H1 (cell line): ENCODE results near the gene PDE4B. TPM values are rescaled to one million over a fixed set of nuclear protein-coding genes. Genes with fewer than 3 reads are reported as not detected.

Source experiments
- CTCF ChIA-PET: fragments of 300-600 bp; sonication (Branson Sonifier 250); formaldehyde crosslinking; loops from one replicate; lab custom pipeline; 2021; ENCODE audit not compliant: partially characterized antibody; lab: Charles Lee
- POLR2A ChIA-PET: fragments of 300-600 bp; sonication (Branson Sonifier 250); formaldehyde crosslinking; loops from one replicate; lab custom pipeline; 2021; ENCODE audit warnings: inconsistent platforms; ENCODE audit not compliant: partially characterized antibody; lab: Charles Lee
- DNase-seq, 2 experiments: peaks; one replicate each; pipeline versions ENCODE4 v3.0.0 to v3.0.0-alpha.2; 2010 to 2022; ENCODE audit warnings: low spot score in 2 of 2, low read depth in 1 of 2, mixed read lengths in 1 of 2
- FAIRE-seq: peaks from 2 replicates; lab custom pipeline; 2011; peaks lifted over from hg19 to GRCh38; lab: Jason Lieb, UNC
- H2AFZ ChIP-seq: 2 replicates; pipeline ENCODE4 v1.8.1; 2012; ENCODE audit warnings: low read length, inconsistent platforms
- H2AK5ac ChIP-seq: 2 replicates; pipeline ENCODE4 v1.6.1; 2013; ENCODE audit warnings: low read depth, low read length
- H2BK120ac ChIP-seq: replicated peaks from 2 replicates; pipeline ENCODE3; 2013; ENCODE audit warnings: low read depth, low read length, inconsistent platforms
- H2BK12ac ChIP-seq: 2 replicates; pipeline ENCODE4 v1.6.1; 2013; ENCODE audit warnings: low read depth, low read length
- H2BK15ac ChIP-seq: 2 replicates; pipeline ENCODE4 v1.6.1; 2013; ENCODE audit warnings: low read length
- H2BK20ac ChIP-seq: 2 replicates; pipeline ENCODE4 v1.6.1; 2013; ENCODE audit warnings: low read length
- H2BK5ac ChIP-seq: 2 replicates; pipeline ENCODE4 v1.6.1; 2013; ENCODE audit warnings: low read depth, low read length
- H3K14ac ChIP-seq: 2 replicates; pipeline ENCODE4 v1.6.1; 2013; ENCODE audit warnings: inconsistent platforms; ENCODE audit not compliant: insufficient read length
- H3K18ac ChIP-seq: 2 replicates; pipeline ENCODE4 v1.6.1; 2013; ENCODE audit warnings: low read length; ENCODE audit errors: extremely low read depth
- H3K23ac ChIP-seq: 2 replicates; pipeline ENCODE4 v1.6.1; 2013; ENCODE audit warnings: inconsistent platforms; ENCODE audit not compliant: insufficient read length
- H3K23me2 ChIP-seq: 2 replicates; pipeline ENCODE4 v1.6.1; 2013; ENCODE audit warnings: low read depth, low read length
- H3K27ac ChIP-seq: 2 replicates; pipeline ENCODE4 v1.6.1; 2011; ENCODE audit warnings: low read depth, low read length, inconsistent platforms
- H3K27me3 ChIP-seq, 4 experiments: replicated peaks in 1 of 4; 1 replicate in 1 of 4; 2 replicates in 3 of 4; pipeline versions ENCODE4 v1.6.1 to v1.8.1; 2011 to 2013; ENCODE audit warnings: low read length in 3 of 4, mild to moderate bottlenecking in 3 of 4, inconsistent platforms in 2 of 4, mixed read lengths in 2 of 4, moderate library complexity in 1 of 4; ENCODE audit not compliant: control insufficient read depth in 3 of 4, insufficient read depth in 3 of 4; ENCODE audit errors: extremely low read depth in 1 of 4
- H3K36me3 ChIP-seq, 4 experiments: 2 replicates each; pipeline versions ENCODE4 v1.6.1 to v1.8.1; 2011 to 2013; ENCODE audit warnings: mild to moderate bottlenecking in 4 of 4, low read length in 3 of 4, moderate library complexity in 2 of 4, control low read depth in 1 of 4, inconsistent platforms in 1 of 4; ENCODE audit not compliant: insufficient read depth in 4 of 4, control insufficient read depth in 2 of 4
- H3K4ac ChIP-seq: replicated peaks from 2 replicates; pipeline ENCODE3; 2013; ENCODE audit warnings: low read length, low read depth, mixed read lengths, inconsistent platforms; ENCODE audit not compliant: insufficient read length
- H3K4me1 ChIP-seq, 4 experiments: replicated peaks in 1 of 4; 1 replicate in 1 of 4; 2 replicates in 3 of 4; pipeline versions ENCODE4 v1.6.1 to v1.8.1; 2011 to 2013; ENCODE audit warnings: low read length in 3 of 4, inconsistent platforms in 2 of 4, mixed read lengths in 1 of 4; ENCODE audit not compliant: insufficient read depth in 4 of 4, control insufficient read depth in 3 of 4
- H3K4me2 ChIP-seq, 2 experiments: 2 replicates each; pipeline versions ENCODE4 v1.6.1 to v1.8.1; 2011 to 2013; ENCODE audit warnings: low read depth in 2 of 2, low read length in 2 of 2, control low read depth in 1 of 2, inconsistent platforms in 1 of 2, mild to moderate bottlenecking in 1 of 2; ENCODE audit not compliant: insufficient read depth in 1 of 2
- H3K4me3 ChIP-seq, 4 experiments: fragments of 200-600, 300-600 bp in 1 of 4; sonication (generic), shearing (Covaris generic), sonication (Bioruptor Twin) in 1 of 4; 2 replicates each; pipeline versions ENCODE4 v1.5.1 to v1.8.1; 2011 to 2016; ENCODE audit warnings: low read length in 4 of 4, low read depth in 3 of 4, control low read depth in 2 of 4, inconsistent platforms in 2 of 4, mild to moderate bottlenecking in 2 of 4, mixed read lengths in 1 of 4, moderate library complexity in 1 of 4; ENCODE audit not compliant: insufficient read depth in 2 of 4; ENCODE audit errors: extremely low read depth in 1 of 4
- H3K56ac ChIP-seq: replicated peaks from 2 replicates; pipeline ENCODE3; 2013; ENCODE audit warnings: low read depth, mild to moderate bottlenecking, mixed read lengths, low read length, inconsistent platforms; ENCODE audit not compliant: insufficient read length
- H3K79me1 ChIP-seq: 2 replicates; pipeline ENCODE4 v1.6.1; 2013; ENCODE audit warnings: low read depth, low read length, control low read depth
- H3K79me2 ChIP-seq, 2 experiments: 2 replicates each; pipeline versions ENCODE4 v1.6.1 to v1.8.1; 2012 to 2013; ENCODE audit warnings: low read length in 2 of 2, mild to moderate bottlenecking in 2 of 2, inconsistent platforms in 1 of 2; ENCODE audit not compliant: insufficient read depth in 2 of 2, control insufficient read depth in 1 of 2
- H3K9ac ChIP-seq, 4 experiments: replicated peaks in 1 of 4; 1 replicate in 1 of 4; 2 replicates in 3 of 4; pipeline versions ENCODE4 v1.6.1 to v1.8.1; 2011 to 2013; ENCODE audit warnings: low read depth in 3 of 4, low read length in 3 of 4, control low read depth in 2 of 4, mild to moderate bottlenecking in 2 of 4, moderate library complexity in 2 of 4, inconsistent platforms in 1 of 4; ENCODE audit errors: extremely low read depth in 1 of 4
- H3K9me3 ChIP-seq, 2 experiments: 2 replicates each; pipeline versions ENCODE4 v1.6.1 to v1.8.1; 2012 to 2013; ENCODE audit warnings: mild to moderate bottlenecking in 2 of 2, moderate library complexity in 2 of 2, control low read depth in 1 of 2, inconsistent platforms in 1 of 2, low read depth in 1 of 2, low read length in 1 of 2, mixed read lengths in 1 of 2; ENCODE audit not compliant: insufficient read depth in 2 of 2
- H4K20me1 ChIP-seq, 2 experiments: replicated peaks in 1 of 2; 2 replicates each; pipeline versions ENCODE3 to v1.8.1; 2011 to 2013; ENCODE audit warnings: inconsistent platforms in 2 of 2, low read length in 2 of 2, mild to moderate bottlenecking in 1 of 2; ENCODE audit not compliant: insufficient read depth in 2 of 2, control insufficient read depth in 1 of 2
- H4K5ac ChIP-seq: 2 replicates; pipeline ENCODE4 v1.6.1; 2013; ENCODE audit warnings: low read length, low read depth, mixed read lengths, inconsistent platforms; ENCODE audit not compliant: insufficient read length
- H4K8ac ChIP-seq: 2 replicates; pipeline ENCODE4 v1.8.0; 2013; ENCODE audit warnings: mild to moderate bottlenecking, moderate library complexity, low read length, inconsistent platforms; ENCODE audit not compliant: insufficient read depth; ENCODE audit errors: extremely low read depth
- H4K91ac ChIP-seq: replicated peaks from 2 replicates; pipeline ENCODE3; 2013; ENCODE audit warnings: low read length, mixed read lengths, inconsistent platforms; ENCODE audit not compliant: insufficient read length
- BACH1 ChIP-seq: IDR thresholded peaks from 2 replicates; pipeline ENCODE4 v1.6.1; 2012; ENCODE audit warnings: low read length, improper control_type of control experiment
- CTBP2 ChIP-seq: IDR thresholded peaks from 2 replicates; pipeline ENCODE4 v1.7.0; 2011; ENCODE audit warnings: borderline replicate concordance, mild to moderate bottlenecking, moderate library complexity, mixed read lengths, low read length; ENCODE audit not compliant: insufficient read depth, insufficient read length
- KDM4A ChIP-seq: IDR thresholded peaks from one replicate; pipeline ENCODE4 v1.7.1; 2012; ENCODE audit warnings: low read depth, mild to moderate bottlenecking, moderate library complexity, low read length, inconsistent platforms; ENCODE audit not compliant: severe bottlenecking
- KDM5A ChIP-seq: fragments of 200-600 bp; IDR thresholded peaks from 2 replicates; pipeline ENCODE4 v1.7.1; 2012; ENCODE audit warnings: mild to moderate bottlenecking, low read length, inconsistent platforms, mixed read lengths
- SIRT6 ChIP-seq: IDR thresholded peaks from one replicate; pipeline ENCODE4 v1.7.1; 2012; ENCODE audit warnings: low read length, inconsistent platforms
- TEAD4 ChIP-seq: IDR thresholded peaks from 2 replicates; pipeline ENCODE4 v1.6.1; 2012; ENCODE audit warnings: low read depth, low read length, inconsistent platforms, mixed read lengths
- WGBS, 2 experiments: shearing (Covaris generic) in 1 of 2; methylation state at CpG; one replicate each; pipeline versions ENCODE4 v1.1.6 to v1.1.7; 2013 to 2015; ENCODE audit warnings: low lambda C conversion rate in 2 of 2, mixed read lengths in 2 of 2, inconsistent platforms in 1 of 2, low coverage in 1 of 2, missing lambda C conversion rate in 1 of 2; ENCODE audit not compliant: insufficient replicate concordance in 2 of 2, insufficient coverage in 1 of 2, insufficient read length in 1 of 2; ENCODE audit errors: extremely low coverage in 1 of 2, missing lambda C conversion rate in 1 of 2; 5-methylcytosine and 5-hydroxymethylcytosine counted together
- polyA plus RNA-seq, 7 experiments: library from polyadenylated mRNA; depleted of rRNA in 3 of 7; stranded (reverse) in 5 of 7; unstranded in 2 of 7; fragments of >200 nt in 5 of 7; fragments of 200-250 nt in 2 of 7; gene quantifications; 1 replicate in 5 of 7; 2 replicates in 1 of 7; 4 replicates in 1 of 7; pipeline versions ENCODE4 v1.2.1 to v1.2.3, GENCODE V29; 2011 to 2013; ENCODE audit warnings: missing spikeins in 2 of 7, mixed read lengths in 2 of 7
- total RNA-seq: library from RNA; stranded (reverse); fragmentation: NEBNext Ultra II Directional; extraction: Animal tissue kit (Norgen Biotek cat#: 25700); gene quantifications from 2 replicates; pipeline ENCODE4 v1.2.1, GENCODE V29; 2021
- TF ChIP-seq, protein P1 (sequence below): IDR thresholded peaks from 2 replicates; pipeline ENCODE4 v1.6.1; 2012; ENCODE audit warnings: inconsistent platforms

Gene PDE4B
- total and polyA plus RNA-seq, 2 of the 8 experiments (the other 6 are each of a cell fraction or from before 2014, with no cell fraction given): 5.0 to 15.1 TPM

- no peaks in the 10 kb centered on the region for H3K36me3 ChIP-seq
- no peak for FAIRE-seq
- no peak overlapping the region for H3K18ac ChIP-seq
- H2BK15ac ChIP-seq: no peak overlapping the region
- no peaks in the 10 kb centered on the region for H3K79me2 ChIP-seq
- no peaks in the 10 kb centered on the region for H3K9me3 ChIP-seq
- H3K4me3 ChIP-seq: no peak overlapping the region
- H2BK12ac ChIP-seq: no peak overlapping the region
- no peaks in the 10 kb centered on the region for H4K20me1 ChIP-seq
- H3K79me1 ChIP-seq: no peaks in the 10 kb centered on the region
- no peak overlapping the region for H2BK20ac ChIP-seq
- no peaks in the 10 kb centered on the region for H3K23me2 ChIP-seq
- H2AK5ac ChIP-seq: no peak overlapping the region
- 90% methylated on average over 7 of the region's 7 CpGs; no CpG with 5 or more reads in 1 of the 2 experiments for WGBS, 2 experiments
- no peaks in the 10 kb centered on the region for H3K27me3 ChIP-seq
- H3K23ac ChIP-seq: no peak overlapping the region
- H3K9ac ChIP-seq: no peak overlapping the region
- H2BK5ac ChIP-seq: no peak overlapping the region
- no peak overlapping the region for H3K27ac ChIP-seq
- H4K91ac ChIP-seq: no peak overlapping the region
- H4K5ac ChIP-seq: no peak overlapping the region
- no peak overlapping the region for H3K14ac ChIP-seq
- H2AFZ ChIP-seq: no peak overlapping the region
- no peak overlapping the region for H3K56ac ChIP-seq
- DNase-seq: no peak
- ChIA-PET CTCF (interaction anchor here (0.6 to 8.1 kb wide), 24 partner anchors 9 to 551 kb away, joined by 3 to 204 read pairs (median 4); partner anchors contain the start of gene PDE4B), POLR2A (no interaction called here)
- no peak overlapping the region for H3K4ac ChIP-seq
- H4K8ac ChIP-seq: no peak overlapping the region
- H2BK120ac ChIP-seq: no peak overlapping the region
- no peak overlapping the region for H3K4me2 ChIP-seq
- H3K4me1 ChIP-seq: no peaks in the 10 kb centered on the region
- TF ChIP-seq TEAD4 (no peak), BACH1 (no peak), KDM4A (no peak), KDM5A (no peak), SIRT6 (no peak), CTBP2 (no peak)
- TF ChIP-seq, protein P1, sequence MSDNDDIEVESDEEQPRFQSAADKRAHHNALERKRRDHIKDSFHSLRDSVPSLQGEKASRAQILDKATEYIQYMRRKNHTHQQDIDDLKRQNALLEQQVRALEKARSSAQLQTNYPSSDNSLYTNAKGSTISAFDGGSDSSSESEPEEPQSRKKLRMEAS: no peak
These were observed 167.3 kb downstream of the PDE4B start for GRCh38 chr1:65959896-65960567.
